ENCODE data around the gene PNPLA3. TPM values are rescaled to one million over a fixed set of nuclear protein-coding genes. Genes with fewer than 3 reads are reported as not detected.

The PNPLA3 gene
- total RNA-seq, 3 donors from 2014 or later (not counting 1 experiment from before 2014, with no cell fraction given), result 0.53 to 0.54 TPM; not detected in 1

DNA sequence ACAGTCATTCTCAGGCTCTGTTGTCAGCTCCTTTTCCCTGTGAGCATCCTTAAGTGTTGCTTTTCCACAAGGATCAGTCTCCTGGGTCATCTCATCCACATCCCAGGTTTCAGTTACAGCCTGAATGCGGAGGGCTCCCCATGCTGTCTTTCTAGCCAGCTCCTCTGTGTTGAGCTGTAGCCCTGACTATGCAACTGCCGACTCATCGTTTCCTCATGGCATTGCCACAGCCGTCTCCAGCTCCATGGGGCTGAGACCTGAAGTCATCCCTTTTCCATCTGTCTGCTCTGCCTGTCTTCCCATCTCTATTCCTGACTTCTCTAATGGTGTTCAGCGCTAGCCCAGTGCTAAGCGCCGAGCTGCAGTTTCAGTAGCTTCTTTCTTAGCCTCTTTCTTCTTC is 43.5 kb downstream of the PNPLA3 start:
- 97% methylated on average over 7 of the region's 7 CpGs for WGBS (ENCODE audit: insufficient coverage)
- ATAC-seq, result no peak

GRCh38 chr22:43968614-43969013 is 45.0 kb downstream of the PNPLA3 start:
- no peaks in the 10 kb centered on the region for H3K27me3 ChIP-seq (ENCODE audit: control insufficient read depth, insufficient read depth, low read length)
- peaks cover 4% of the 10 kb centered on the region for H3K4me1 ChIP-seq (ENCODE audit: control insufficient read depth, insufficient read depth, low read length)
- H3K27ac ChIP-seq (ENCODE audit: low read length), result no peak overlapping the region
- no peak overlapping the region for H3K4me3 ChIP-seq (ENCODE audit: low read length)
- no peaks in the 10 kb centered on the region for H3K27me3 Mint-ChIP-seq (ENCODE audit: low read depth in 2 of 2)
- no peak overlapping the region for H3K4me3 Mint-ChIP-seq
- peaks cover 10 to 15% of the 10 kb centered on the region in 2 donors for H3K4me1 Mint-ChIP-seq
- H3K9me3 Mint-ChIP-seq, result no peaks in the 10 kb centered on the region
- no peaks in the 10 kb centered on the region for H3K9me3 ChIP-seq (ENCODE audit: control insufficient read depth, insufficient read depth, low read length)
- no peak for ATAC-seq
- peaks cover 76% of the 10 kb centered on the region for H3K36me3 ChIP-seq (ENCODE audit: control insufficient read depth, insufficient read depth, low read length)
- WGBS (ENCODE audit: insufficient coverage), result 97% methylated on average over 7 of the region's 7 CpGs
- H3K27ac Mint-ChIP-seq, result no peak overlapping the region
- no peak for TF ChIP-seq CTCF (IDR thresholded peaks at IDR 0.05)
- H3K36me3 Mint-ChIP-seq, result peaks cover 13% of the 10 kb centered on the region
- intact Hi-C loops (cut with micrococcal nuclease), result no loop called here
- DNase-seq, result no peak

More for the DNA sequence above, 43.5 kb downstream of the PNPLA3 start:
- Mint-ChIP-seq H3K4me3 (no peak overlapping the region), H3K9me3 (no peaks in the 10 kb centered on the region), H3K27me3 (ENCODE audit: low read depth in 2 of 2) (no peaks in the 10 kb centered on the region), H3K36me3 (peaks cover 13% of the 10 kb centered on the region), H3K4me1 (peaks cover 7 to 15% of the 10 kb centered on the region in 2 donors), H3K27ac (no peak overlapping the region)
- H3K4me1 ChIP-seq (ENCODE audit: control insufficient read depth, insufficient read depth, low read length), result peaks cover 4% of the 10 kb centered on the region
- no peak for DNase-seq
- H3K9me3 ChIP-seq (ENCODE audit: control insufficient read depth, insufficient read depth, low read length), result no peaks in the 10 kb centered on the region
- intact Hi-C loops (cut with micrococcal nuclease), result no loop called here
- H3K27ac ChIP-seq (ENCODE audit: low read length), result no peak overlapping the region
- peaks cover 69% of the 10 kb centered on the region for H3K36me3 ChIP-seq (ENCODE audit: control insufficient read depth, insufficient read depth, low read length)
- TF ChIP-seq CTCF (IDR thresholded peaks at IDR 0.05), result no peak
- H3K4me3 ChIP-seq (ENCODE audit: low read length), result no peak overlapping the region
- no peaks in the 10 kb centered on the region for H3K27me3 ChIP-seq (ENCODE audit: control insufficient read depth, insufficient read depth, low read length)

GRCh38 chr22:43969021-43969878 is 45.6 kb downstream of the PNPLA3 start:
- Histone ChIP-seq H3K27me3 (ENCODE audit: control insufficient read depth, insufficient read depth, low read length) (no peaks in the 10 kb centered on the region), H3K27ac (ENCODE audit: low read length) (no peak overlapping the region), H3K36me3 (ENCODE audit: control insufficient read depth, insufficient read depth, low read length) (peaks cover 74% of the 10 kb centered on the region), H3K4me1 (ENCODE audit: control insufficient read depth, insufficient read depth, low read length) (peaks cover 4% of the 10 kb centered on the region), H3K9me3 (ENCODE audit: control insufficient read depth, insufficient read depth, low read length) (no peaks in the 10 kb centered on the region), H3K4me3 (ENCODE audit: low read length) (no peak overlapping the region)
- peaks cover 10 to 15% of the 10 kb centered on the region in 2 donors for H3K4me1 Mint-ChIP-seq
- WGBS (ENCODE audit: insufficient coverage), result 95% methylated on average over 19 of the region's 19 CpGs
- peak overlapping the region in 1 of 2 donors; percentile 23 for H3K27ac Mint-ChIP-seq
- ATAC-seq, result no peak
- no peaks in the 10 kb centered on the region for H3K9me3 Mint-ChIP-seq
- no peak overlapping the region for H3K4me3 Mint-ChIP-seq
- H3K27me3 Mint-ChIP-seq (ENCODE audit: low read depth in 2 of 2), result no peaks in the 10 kb centered on the region
- peaks cover 13% of the 10 kb centered on the region for H3K36me3 Mint-ChIP-seq
- DNase-seq, result no peak
- intact Hi-C loops (cut with micrococcal nuclease), result no loop called here
- no peak for TF ChIP-seq CTCF (IDR thresholded peaks at IDR 0.05)

Data from natural killer cell (primary cell).